CD4-positive, alpha-beta T cell treated with Interleukin-17A for 1 hour (primary cell): ENCODE results near the gene F8.

Experiments
- DNase-seq: peaks from one replicate; pipeline ENCODE4 v3.0.0-alpha.2; 2020

Gene F8

GRCh38 chrX:155022585-155022984 is at the start of gene F8:
F8 (minus strand) TSS chrX:155022723; CDS start chrX:155022552, 171 bp downstream.
- no peak for DNase-seq

DNA sequence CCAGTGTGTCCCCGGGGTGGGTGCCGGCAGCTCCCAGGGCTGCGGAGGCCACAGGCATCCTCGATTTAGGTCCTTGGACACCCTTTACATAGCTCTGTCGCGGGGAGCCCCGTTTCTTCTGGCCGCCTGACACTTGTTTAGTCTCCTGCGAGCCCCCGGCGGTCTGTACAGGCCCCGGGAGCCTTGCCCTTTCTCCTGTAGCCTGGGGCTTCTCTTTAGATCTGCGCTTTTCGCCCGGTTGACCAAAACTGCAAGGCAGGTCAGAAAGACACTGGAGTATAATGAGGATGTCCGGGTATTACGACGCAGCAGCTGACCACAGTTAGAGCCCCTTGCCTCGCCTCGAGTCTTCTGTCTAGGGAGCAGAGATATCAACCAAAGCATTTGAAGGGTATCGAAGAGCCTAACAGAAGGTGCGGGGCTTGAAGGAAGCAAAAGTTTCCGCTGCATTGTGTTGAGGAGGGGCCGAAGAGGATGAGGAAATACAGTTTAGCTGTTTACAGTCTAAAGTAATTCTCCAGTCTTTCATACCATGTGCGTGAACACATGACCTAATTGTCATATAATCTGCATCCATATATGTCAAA is 49.3 kb upstream of the F8 start:
- peak; percentile 6 for DNase-seq

DNA sequence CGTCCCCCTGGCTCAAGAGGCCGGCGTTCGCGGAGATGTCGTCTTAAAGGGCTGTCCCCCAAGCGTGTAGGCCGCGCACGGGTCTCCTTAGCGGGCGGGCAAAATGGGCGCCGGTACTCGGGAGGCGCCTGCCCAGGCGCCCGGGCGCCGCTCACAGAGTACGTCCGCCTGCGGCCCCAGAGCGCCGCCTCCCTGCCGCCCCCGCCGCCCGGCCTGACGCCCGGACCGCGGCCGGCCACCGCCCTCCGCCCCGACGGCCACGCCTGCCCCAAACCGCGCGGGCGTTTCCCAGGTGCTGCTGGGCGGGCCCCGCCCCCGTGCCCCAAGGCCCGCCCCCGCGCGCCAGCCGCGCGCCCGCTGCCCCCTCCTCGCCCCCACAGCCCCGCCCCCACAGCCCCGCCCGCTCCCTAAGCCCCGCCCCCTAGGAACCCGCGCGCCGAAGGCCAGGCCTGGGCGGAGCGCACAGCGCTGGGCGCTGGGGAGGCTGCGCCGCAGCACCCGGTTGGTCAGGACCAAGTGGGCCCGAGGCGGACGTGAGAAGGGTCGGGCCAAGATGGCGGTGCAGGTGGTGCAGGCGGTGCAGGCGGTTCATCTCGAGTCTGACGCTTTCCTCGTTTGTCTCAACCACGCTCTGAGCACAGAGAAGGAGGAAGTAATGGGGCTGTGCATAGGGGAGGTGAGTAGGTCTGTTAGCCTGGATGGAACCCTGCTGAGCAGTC is 48.6 kb upstream of the F8 start, which contains the start of the genes BRCC3, CMC4 and MTCP1:
Gene BRCC3 (plus strand): TSS at position 534 of the 719 bp plus-strand sequence. CDS start 20 bp downstream, at position 554.
Gene CMC4 (minus strand): TSS at position 162 of the 719 bp plus-strand sequence. CDS start 7,113 bp downstream, outside the sequence.
Gene MTCP1 (minus strand): TSS at position 162 of the 719 bp plus-strand sequence. CDS start 5,126 bp downstream, outside the sequence.
- DNase-seq = peak; percentile 84

- DNase-seq = no peak
Observed at GRCh38 chrX:155070663-155070974, 48.1 kb upstream of the F8 start.

DNA sequence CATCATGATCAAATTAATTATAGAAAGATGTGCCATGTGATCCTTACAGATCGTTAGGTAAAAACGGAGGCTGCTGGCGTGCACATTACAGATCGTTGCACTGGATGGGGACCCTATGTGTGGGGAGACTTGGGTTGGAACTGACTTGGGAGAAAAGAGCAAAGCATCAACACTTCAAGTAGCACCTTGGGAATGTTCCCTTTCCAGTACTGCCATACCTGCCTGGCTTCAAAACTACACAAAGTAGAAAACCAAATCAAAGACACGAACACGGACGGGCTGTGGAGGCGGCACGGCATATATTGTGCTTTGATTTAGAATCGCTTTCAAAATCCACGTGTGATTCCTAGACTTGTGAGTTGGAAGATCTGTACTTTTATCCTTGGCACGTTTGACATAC is 47.5 kb upstream of the F8 start:
- DNase-seq = peak; percentile 3

DNA sequence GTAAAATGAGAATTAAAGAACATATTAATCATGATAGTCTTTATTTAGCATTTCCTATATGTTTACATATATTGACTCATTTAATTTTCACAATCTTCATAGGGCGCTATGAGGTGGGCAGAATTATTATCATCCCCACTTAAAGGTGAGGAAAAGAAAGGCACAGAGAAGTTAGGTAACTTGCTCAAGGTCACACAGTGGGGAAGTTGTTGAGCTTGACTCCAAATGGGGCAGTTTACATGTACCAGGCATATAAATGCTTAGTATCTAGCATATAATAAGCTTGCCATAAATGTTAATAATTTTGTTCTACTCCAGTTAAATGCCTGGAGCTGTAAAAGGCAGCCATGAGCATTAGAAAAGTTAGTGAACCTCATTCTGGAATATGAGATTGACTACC is 46.9 kb upstream of the F8 start:
- DNase-seq = no peak

GRCh38 chrX:155068165-155068564 is 45.6 kb upstream of the F8 start:
- no peak for DNase-seq

DNA sequence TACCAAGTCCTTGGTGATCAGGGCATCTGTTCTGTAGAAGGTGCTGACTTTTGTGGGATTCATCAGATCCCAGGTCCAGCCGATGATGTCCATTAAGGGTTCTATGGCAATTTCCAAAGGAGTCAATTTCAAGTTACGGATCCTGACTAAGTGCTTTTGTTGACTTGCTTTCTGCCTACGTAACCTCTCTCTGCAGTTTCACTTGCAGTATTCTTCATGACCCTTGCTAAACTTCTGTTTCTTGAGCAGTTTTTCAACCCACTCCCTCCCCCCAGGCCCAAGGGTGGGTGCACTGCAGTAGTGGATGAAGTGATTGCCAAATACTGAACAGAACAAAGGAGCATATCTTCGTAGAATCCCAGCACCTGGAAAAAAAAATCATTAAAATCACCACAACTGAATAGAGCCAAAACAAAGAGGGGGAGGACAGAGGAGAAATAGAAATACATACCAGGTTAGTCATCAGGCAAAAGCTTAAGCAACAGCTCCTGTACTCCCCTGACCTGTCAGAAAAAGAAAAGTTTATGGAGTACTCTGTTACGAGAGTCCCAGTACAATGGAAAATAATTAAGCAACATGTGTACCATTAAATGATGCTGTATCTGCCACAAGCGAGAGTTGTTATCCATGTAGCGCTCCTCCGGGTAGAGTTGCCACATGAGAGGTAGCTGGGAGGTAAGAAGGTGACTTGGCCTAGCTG is 42.7 kb upstream of the F8 start:
- no peak for DNase-seq

DNA sequence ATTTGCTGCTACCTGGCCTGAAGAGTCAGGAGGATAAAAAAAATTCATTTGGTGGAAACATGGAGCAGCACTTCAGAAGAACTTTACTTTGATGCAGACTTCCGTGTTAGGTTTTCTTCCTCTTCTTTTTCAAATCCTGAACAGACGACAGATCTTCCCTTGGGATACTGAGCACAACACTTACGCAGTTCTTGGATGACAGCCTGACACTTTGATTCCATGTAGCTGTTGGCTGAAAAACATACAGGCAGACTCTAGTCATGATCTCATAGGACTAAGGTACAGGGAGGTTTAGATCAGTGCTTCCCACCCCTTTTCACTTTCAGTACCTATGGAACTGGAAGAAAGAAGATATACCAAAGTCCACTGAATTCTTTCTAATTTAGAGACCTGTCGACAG is 39.2 kb upstream of the F8 start:
- no peak for DNase-seq

GRCh38 chrX:155056877-155057792 is 34.6 kb upstream of the F8 start:
- DNase-seq = peak; percentile 68

GRCh38 chrX:155056471-155056870 is 33.9 kb upstream of the F8 start:
- peak; percentile 23 for DNase-seq

DNA sequence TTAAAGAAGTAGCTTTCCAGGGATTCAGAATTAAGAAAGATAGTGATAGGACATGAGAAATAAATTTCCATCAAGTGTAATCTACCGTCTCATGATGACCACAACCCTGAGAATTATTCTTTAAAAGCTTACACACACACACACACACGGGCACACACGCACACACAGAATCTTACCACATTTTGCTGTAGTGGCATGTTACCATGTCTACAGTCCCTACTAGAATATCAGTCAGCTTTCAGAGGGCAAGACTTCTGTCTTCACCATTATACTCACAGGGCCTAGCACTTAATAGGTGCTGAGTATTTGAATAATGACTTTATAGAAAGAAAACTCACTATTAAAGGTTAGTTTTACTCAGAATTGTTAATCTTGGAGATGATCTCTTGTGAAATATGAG is 33.0 kb upstream of the F8 start:
- no peak for DNase-seq

DNA sequence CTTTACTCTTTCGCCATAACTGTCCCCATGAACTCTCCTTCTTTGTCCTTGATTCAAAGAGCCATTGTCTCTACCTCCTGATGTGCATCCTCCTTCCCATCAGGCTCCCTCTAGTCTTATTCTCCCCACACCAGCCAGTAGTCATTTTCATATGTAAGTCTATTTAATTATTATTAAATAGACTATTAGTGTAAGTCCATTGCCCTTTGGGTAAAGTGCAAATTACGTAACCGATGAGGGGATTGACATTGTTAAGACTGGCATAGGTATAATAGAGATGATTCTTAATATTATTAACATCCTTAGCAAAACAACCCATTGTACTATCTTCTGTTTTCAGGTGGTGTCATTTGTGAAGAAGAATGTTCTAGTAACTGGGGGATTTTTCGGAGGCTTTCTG is 31.7 kb upstream of the F8 start:
- no peak for DNase-seq

DNA sequence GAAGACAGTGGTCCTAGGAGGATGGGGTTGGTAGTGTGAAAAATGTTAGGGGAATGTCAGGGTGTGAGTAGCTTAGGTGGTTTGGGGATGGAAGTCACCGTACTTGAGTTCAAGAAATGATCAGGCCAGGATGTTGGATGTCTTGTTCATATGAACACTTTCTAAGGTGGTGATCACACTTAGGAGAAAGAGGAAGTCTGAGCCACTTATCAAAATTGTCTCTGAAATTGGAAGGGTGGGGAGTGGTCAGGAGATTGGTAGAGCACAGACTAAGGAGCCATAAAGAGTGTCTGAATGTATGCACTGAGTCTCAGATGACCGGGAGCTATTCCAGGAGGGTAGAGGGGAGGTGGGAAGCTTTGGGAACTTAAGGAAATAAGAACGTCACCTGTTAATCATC is 31.1 kb upstream of the F8 start:
- DNase-seq = no peak

- DNase-seq = no peak
Observed at GRCh38 chrX:155052738-155053498, 30.4 kb upstream of the F8 start.

- DNase-seq = peak; percentile 58
Observed at GRCh38 chrX:155048977-155049619, 26.6 kb upstream of the F8 start.

GRCh38 chrX:155046811-155047528 is 24.4 kb upstream of the F8 start:
- DNase-seq = no peak

DNA sequence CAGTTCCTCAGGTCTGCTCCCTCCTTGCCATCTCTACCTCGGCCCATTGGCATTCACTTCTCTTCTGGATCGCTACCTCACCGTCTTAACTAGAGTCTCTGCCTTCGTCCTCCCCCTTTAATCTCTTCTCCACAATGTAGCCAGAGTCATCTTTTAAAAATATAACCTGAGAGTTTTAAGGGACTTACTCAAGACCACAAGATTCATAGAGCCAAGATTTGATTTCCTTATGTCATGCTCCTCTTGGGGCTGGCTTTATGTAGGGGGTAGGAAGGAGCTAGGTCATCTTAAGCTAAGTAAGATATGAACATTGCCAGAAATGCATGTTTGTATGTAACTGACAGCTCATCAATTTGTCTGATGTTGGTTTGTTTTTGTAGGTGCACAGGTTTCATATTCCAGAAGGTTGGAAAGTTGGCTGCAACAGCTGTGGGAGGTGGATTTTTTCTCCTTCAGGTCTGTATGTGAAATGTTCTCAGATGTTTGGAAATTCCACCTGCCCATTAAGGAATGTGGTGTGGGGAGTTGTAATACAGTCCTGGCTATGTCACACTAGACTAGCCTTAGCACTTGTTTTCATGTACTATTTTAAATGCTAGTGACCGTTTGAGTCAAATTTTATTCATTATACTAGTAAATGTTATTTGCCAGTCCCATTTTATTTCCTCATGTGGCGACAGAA is 23.7 kb upstream of the F8 start:
- no peak for DNase-seq

DNA sequence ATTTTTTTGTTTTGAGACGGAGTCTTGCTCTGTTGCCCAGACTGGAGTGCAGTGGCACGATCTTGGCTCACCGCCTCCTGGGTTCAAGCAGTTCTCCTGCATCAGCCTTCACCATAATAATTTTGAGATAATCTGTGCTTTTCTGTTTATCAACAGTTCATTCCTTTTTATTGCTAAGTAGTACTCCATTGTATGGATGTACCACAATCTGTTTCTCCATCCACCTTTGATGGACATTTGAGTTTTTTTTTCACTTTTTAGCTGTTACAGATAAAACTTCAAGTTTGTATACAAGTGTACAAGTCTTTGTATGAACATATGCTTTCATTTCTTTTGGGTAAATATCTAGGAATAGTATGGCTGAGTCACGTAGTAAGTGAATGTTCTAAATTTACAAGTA is 13.2 kb upstream of the F8 start:
- no peak for DNase-seq

- DNase-seq = no peak
Observed at GRCh38 chrX:155031657-155032056, 9.1 kb upstream of the F8 start.
